ENCODE results near the gene CTU2. TPM values are rescaled to one million over a fixed set of nuclear protein-coding genes. Genes with fewer than 3 reads are reported as not detected.

Gene CTU2
- total and polyA plus RNA-seq, 9 of the 15 experiments (the other 6 are each of a cell fraction or from before 2014, with no cell fraction given), result 1.3 to 105 (median 23.2) TPM

DNA sequence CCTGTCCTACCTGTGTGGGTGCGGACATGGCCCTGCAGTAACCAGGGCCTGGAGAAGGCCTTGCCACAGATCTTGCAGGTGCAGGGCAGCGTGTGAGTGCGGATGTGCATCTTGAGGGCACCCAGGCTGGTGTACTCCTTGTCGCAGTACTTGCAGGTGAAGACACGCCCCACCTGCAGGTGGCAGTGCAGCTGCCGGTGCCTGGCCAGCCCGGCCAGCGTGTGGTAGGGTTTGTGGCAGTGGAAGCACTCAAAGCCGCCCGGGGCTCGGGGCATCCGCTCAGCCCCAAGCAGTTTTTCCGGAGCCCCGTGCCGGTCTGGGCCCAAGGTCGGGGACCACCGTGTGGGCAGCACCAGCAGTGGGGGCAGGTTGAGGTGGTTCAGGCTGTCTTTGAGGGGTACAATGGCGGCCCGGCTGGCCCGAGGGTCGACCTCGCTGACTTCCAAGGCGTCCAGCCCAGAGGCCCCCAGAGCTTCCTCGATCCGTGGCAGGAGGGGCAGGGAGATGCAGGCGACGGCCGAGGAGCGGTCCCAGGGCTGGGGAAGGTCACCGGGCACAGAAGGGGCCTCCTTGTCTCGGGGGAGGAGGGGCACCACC is 25.1 kb upstream of the CTU2 start (continued):
- TF ChIP-seq RAD21 (CRISPR knock-in tag; conservative IDR thresholded peaks at IDR 0.05 in 1 of 2, IDR thresholded peaks at IDR 0.05 in 1 of 2) (peak in 1 of 2 experiments; percentile 65; a peak in 2 of 4 replicates), STAG1 (CRISPR knock-in tag; IDR thresholded peaks at IDR 0.05; ENCODE audit: borderline replicate concordance) (0 out of 2 replicates have a peak, but pooled peaks have one; percentile 30), ZBED1 (IDR thresholded peaks at IDR 0.05) (no peak), PHB (CRISPR knock-in tag; IDR thresholded peaks at IDR 0.05) (no peak), DMBX1 (CRISPR knock-in tag; IDR thresholded peaks at IDR 0.05; ENCODE audit: borderline replicate concordance) (no peak)
- TF ChIP-seq, protein P1, sequence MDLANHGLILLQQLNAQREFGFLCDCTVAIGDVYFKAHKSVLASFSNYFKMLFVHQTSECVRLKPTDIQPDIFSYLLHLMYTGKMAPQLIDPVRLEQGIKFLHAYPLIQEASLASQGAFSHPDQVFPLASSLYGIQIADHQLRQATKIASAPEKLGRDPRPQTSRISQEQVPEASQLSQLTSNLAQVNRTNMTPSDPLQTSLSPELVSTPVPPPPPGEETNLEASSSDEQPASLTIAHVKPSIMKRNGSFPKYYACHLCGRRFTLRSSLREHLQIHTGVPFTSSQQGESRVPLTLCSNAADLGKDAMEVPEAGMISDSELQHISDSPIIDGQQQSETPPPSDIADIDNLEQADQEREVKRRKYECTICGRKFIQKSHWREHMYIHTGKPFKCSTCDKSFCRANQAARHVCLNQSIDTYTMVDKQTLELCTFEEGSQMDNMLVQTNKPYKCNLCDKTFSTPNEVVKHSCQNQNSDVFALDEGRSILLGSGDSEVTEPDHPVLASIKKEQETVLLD (IDR thresholded peaks at IDR 0.05), result peak; percentile 22; the same call in 1 of the 2 replicates

DNA sequence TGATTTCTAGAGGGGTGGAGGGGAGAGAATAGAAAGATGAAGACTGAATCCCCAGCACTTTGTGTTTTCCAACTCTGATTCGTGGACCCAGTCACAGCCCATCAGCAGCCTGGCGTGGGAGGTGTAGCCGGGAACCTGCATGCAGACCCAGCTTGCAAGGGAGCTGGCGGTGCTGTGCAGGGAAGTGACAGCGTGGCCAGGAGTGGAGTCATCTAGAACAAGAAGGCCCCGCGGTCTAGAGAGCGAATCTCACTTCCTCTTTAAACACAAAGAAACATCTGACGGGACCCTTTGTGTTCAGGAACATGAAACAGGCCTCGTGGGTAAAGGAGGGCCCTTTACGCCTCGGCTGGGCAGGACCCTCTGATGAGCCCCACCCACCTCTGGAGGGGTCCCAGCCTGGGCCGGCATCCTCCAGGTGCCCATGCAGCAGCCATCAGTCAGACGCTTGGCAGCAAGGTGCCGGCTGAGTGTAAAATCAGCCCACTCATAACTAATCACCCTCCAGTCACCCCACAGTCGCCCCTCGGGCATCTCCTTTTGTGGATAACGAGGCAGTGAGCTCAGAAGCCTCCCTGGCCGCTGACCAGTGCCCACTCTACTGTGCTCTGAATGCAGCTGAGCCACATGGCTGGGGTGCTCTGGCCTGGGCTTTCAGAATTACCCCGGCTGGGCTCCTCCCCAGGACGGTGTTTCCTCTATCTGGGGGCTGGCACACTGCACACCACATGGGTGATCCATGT is 24.4 kb upstream of the CTU2 start:
- TF ChIP-seq BMI1 (IDR thresholded peaks at IDR 0.05; ENCODE audit: low read length) (no peak), POLR2G (IDR thresholded peaks at IDR 0.05; ENCODE audit: low read depth, low read length) (peak; percentile 26; the same call in 1 of the 2 replicates), SOX6 (IDR thresholded peaks at IDR 0.05) (no peak), SPI1 (IDR thresholded peaks at IDR 0.05; ENCODE audit: borderline replicate concordance, low read depth, low read length) (peak; percentile 87)
- ChIA-PET POLR2A (interaction anchor here (0.5 kb wide), 1 partner anchor 112 kb away, joined by 3 read pairs; the partner anchor contains the start of gene ZC3H18), CTCF (ENCODE audit: low intra/inter-chr PET ratio) (no interaction called here)
- no peaks in the 10 kb centered on the region for H3K27me3 ChIP-seq (ENCODE audit: control insufficient read depth in 2 of 2, insufficient read depth in 2 of 2, low read length in 2 of 2)
- BruUV-seq (replicated peaks), result no TSS peak
- H3K4me1 ChIP-seq (replicated peaks in 1 of 2; ENCODE audit: control insufficient read depth in 2 of 2, insufficient read depth in 2 of 2, low read length in 2 of 2), result peaks cover 10 to 56% of the 10 kb centered on the region in 2 experiments
- no peaks in the 10 kb centered on the region for H3K9me1 ChIP-seq (ENCODE audit: control insufficient read depth, insufficient read depth, low read length)
- no peak overlapping the region for H3K4me3 ChIP-seq
- intact Hi-C loops (cut with micrococcal nuclease) (no loop called here), in situ Hi-C loops (cut with MboI) (no loop called here)
- H3K4me2 ChIP-seq (ENCODE audit: insufficient read depth, low read length), result no peak overlapping the region
- FAIRE-seq, result no peak
- H3K79me2 ChIP-seq (ENCODE audit: control insufficient read depth, insufficient read depth, low read length), result no peaks in the 10 kb centered on the region; the same call in 2 of the 3 replicates
- 63% methylated on average over 21 of the region's 21 CpGs for WGBS (ENCODE audit: insufficient coverage, low coverage, missing lambda C conversion rate)
- no peak overlapping the region for H3K27ac ChIP-seq (ENCODE audit: extremely low read depth, low read depth, low read length)
- no peak for DNase-seq (ENCODE audit: extremely low read depth in 1 of 4, low spot score in 3 of 4)
- ATAC-seq, result no peak
- no peaks in the 10 kb centered on the region; the same call in 1 of the 2 replicates for H4K20me1 ChIP-seq (replicated peaks; ENCODE audit: control insufficient read depth, insufficient read depth, low read length)
- H3K9ac ChIP-seq (ENCODE audit: insufficient read depth in 1 of 2, low read depth in 2 of 2, low read length in 2 of 2), result peak overlapping the region in 1 of 2 experiments; percentile 79; a peak in 2 of 4 replicates
- no peaks in the 10 kb centered on the region for H3K9me3 ChIP-seq (replicated peaks; ENCODE audit: control insufficient read depth, insufficient read depth, low read depth, low read length)
- no peak overlapping the region for H2AFZ ChIP-seq (ENCODE audit: low read depth, low read length)
- H3K36me3 ChIP-seq (ENCODE audit: control insufficient read depth, insufficient read depth, low read length), result no peaks in the 10 kb centered on the region
